ENCODE data around the gene ST6GALNAC3. TPM values are rescaled to one million over a fixed set of nuclear protein-coding genes. Genes with fewer than 3 reads are reported as not detected.
"Not testable (repeated sequence)": the region's sequence is repeated elsewhere in the genome, so short reads cannot be mapped to it uniquely, and the experiment has no call there.

The ST6GALNAC3 gene
- total RNA-seq, 1 experiment from 2014 or later: 0.48 TPM

DNA sequence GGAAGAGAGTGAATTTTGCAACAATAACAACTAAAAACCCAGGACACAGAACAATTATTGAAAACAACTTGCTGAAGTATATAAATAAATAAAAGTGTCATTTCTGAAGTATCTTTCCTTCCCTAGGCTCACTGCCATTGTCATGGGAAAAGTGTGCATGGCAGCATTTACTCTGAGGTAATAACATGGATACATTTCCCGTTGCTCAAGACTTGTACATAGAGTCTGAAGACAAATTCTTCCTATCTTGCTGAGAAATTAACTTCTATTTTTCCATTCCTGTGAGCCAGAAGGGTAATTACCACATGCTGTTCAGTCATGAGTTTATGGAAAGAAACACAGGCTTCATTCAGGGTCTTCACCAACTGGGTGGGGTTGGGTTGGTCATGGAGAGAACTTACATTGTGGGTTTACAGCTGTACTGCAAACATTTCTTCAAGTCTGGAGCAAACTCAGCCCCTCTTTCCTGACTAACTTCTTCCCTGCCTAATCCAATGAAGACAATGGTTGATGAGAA lies 32.2 kb downstream of the ST6GALNAC3 start:
- peak; percentile 13 for DNase-seq (ENCODE audit: low read depth)

DNA sequence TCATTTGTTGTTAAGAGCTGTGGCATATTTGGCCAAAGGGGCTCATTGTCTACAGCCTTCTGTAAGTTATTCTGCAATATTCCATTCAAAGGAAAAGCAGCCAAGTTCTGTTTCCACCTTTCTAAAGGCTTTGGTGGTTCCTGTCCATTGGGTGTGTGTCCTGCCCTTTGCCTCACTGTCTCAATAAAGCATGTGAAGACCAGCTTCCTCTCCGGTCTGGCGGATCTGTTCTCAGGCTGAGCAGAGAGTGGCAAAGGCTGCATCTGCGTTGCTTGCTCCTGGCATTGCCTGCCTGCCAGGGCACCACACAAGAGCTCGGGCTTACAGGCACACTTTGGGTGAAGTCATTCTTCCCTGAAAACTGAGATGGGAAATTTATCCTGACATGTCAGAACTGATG lies 34.9 kb downstream of the ST6GALNAC3 start:
- DNase-seq (ENCODE audit: low read depth): no peak

DNA sequence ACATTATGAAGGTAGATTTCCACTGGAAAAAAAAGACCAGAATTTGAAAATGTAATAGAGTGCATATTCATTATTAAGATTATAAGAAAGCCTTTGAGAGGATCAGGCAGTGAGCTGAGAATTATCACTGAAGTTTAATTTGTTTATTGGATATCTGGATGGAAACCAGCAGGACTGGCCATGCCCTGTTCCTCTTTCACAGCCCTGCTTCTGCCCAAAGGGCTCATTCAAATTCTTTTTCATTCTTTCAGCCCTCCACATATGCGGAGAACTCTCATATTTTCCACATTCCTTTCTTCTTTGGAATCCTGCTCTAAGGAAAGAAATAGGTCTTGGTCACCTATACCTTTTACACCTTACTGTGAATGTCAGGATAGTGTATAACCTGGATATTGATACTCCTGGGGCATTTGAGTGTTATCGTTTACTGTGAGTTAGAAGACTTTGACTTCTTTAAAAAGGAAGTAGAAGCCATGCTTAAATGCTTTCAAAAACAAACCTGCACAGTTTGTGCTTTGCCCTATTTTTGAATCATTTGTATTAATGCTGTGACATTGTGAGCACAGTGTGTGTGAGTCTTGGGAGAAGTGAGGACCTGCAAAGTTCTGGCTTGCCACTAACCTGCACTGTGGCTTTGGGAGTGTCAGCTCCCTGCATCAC lies 35.5 kb downstream of the ST6GALNAC3 start:
- no peak for DNase-seq (ENCODE audit: low read depth)

DNA sequence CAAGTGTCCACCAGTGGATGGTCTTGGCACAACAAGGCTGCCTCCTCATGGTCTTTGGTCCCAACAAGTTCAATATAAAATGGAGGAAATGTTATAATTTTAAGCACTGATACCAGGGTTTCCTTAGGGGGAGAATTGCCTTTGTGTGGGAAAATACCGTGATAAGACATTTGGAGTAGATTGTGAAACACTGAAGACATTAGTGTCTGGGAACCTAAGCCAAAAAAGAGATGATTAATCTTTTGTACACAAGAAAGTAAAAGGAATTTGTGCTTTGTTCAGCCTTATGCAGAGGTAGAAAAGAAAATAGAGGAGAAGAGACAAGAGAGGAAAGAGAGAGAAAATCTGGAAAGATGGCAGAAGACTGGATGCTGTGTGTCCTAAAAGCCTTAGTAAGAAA lies 36.1 kb downstream of the ST6GALNAC3 start:
- no peak for DNase-seq (ENCODE audit: low read depth)

DNA sequence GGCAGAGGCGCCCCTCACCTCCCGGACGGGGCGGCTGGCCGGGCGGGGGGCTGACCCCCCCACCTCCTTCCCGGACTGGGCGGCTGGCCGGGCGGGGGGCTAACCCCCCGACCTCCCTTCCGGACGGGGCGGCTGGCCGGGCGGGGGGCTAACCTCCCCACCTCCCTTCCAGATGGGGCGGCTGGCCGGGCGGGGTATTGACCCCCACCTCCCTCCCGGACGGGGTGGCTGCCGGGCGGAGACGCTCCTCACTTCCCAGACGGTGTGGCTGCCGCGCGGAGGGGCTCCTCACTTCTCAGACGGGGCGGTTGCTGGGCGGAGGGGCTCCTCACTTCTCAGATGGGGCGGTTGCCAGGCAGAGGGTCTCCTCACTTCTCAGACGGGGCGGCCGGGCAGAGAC lies 37.8 kb downstream of the ST6GALNAC3 start:
- DNase-seq (ENCODE audit: low read depth): not testable (repeated sequence)

DNA sequence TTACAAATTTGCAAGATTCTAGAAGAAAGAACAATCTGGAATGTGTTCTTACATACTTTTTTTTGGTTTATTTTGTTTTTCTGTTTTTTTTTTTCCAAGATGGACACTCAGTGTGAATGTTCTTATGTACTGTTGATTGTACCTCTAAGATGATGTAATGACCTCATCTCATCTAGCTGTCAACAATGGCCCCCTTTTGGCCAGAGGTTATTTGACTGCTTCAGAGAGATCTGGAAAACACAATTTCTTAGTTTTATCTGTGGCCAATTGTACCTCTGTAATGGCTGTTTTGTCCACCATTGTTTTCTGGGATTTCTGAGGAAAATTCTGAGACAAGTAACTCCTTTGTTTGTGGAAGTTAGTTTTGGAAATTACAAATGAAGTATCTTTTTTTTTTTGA lies 38.9 kb downstream of the ST6GALNAC3 start:
- DNase-seq (ENCODE audit: low read depth): no peak

DNA sequence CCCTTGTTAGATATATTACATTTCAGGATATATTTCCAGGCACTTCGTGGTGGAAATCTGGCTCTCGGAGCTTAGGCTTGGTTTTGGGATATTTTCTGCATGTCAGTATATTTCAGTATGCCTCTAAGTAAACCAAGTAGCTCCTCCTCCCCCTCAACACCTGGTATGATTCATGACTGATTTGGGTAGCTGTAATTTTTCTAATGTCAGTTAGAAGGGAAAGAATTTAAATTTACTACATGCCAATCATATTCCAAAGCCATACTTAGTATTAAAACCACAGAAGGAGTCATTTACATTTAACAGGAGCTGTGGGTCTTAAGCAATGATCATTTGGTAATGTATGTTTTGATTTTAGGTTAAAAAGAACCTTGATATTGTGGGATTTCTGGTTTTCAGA lies 40.6 kb downstream of the ST6GALNAC3 start:
- DNase-seq (ENCODE audit: low read depth): no peak

DNA sequence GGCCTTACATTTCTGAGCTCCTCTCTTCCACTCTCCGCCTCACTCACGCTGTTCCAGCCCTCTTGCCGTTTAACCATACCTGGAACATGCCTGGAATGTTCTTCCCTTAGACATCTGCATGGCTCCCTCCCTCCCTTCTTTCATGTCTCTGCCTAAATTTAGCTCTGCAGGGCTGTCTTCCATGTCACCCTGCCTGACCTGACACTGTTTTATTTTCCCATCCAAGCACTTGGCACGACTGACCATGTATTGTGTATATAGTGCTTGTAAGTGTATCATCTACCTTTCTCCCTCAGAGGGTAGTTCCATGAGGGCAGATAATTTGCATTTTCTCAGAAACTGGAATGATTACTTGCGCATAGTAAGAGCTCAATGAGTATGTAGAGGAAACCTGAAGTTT lies 47.3 kb downstream of the ST6GALNAC3 start:
- no peak for DNase-seq (ENCODE audit: low read depth)

DNA sequence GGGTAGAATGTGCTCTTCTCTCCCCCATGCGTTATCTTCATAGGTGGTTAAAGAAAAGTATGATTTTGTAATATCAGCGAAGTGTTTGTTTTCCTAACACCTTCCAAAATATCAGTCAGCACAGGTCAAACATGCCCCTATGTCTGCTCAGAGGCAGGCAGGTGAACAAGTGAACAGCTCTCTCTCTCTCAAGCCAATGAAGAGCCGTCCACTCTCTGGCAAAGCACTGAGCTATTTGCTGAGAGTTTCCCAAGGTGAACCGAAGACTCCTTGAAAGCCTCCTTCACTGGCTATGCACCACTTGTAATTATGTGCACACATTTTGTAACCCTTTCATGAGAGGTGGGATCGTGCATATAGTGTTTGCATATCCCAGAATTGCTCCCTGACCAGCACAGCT lies 47.7 kb downstream of the ST6GALNAC3 start:
- DNase-seq (ENCODE audit: low read depth): no peak

DNA sequence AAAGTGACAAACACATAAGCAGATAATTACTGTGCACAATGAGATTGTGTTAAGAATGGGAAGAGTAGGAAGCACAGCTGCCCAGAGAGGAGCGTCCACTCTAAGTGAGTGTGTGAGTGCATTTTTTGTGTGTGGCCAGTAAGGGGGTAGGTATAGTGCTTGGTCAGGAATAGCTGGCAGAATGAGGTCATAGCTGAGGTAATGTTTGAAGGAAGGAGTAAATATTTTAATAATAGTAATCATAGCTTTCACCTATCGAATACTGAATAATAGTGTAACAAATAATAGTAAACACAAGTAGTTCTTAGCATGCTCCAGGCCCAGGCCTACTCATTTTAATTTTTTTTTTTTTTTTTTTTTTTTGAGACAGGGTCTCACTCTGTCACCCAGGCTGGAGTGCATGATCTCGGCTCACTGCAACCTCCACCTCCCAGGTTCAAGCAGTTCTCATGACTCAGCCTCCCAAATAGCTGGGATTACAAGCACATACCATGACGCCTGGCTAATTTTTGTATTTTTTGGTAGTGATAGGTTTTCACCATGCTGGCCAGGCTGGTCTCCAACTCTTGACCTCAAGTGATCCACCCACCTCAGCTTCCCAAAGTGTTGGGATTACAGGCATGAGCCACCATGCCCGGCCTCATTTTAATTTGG lies 49.0 kb downstream of the ST6GALNAC3 start:
- not testable (repeated sequence) for DNase-seq (ENCODE audit: low read depth)

DNA sequence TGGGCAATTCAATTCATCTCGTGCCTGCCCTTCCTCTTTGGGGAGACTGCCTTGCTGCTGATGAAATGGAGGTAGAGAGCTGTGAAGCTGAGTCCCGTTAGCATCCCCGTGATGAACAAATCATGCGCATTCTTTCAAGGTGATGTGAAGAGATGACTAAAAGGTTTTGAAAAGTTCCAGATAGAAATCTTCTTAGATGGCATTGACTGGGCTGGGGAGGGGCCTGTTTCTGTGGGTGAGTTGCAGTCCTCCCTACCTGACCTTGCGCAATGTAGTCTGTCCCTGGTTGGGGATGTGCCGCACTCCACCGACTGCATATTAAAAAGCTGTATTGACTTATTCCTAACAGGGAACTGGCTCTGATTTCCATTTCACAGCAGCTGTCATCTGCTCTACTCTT lies 49.6 kb downstream of the ST6GALNAC3 start:
- no peak for DNase-seq (ENCODE audit: low read depth)

DNA sequence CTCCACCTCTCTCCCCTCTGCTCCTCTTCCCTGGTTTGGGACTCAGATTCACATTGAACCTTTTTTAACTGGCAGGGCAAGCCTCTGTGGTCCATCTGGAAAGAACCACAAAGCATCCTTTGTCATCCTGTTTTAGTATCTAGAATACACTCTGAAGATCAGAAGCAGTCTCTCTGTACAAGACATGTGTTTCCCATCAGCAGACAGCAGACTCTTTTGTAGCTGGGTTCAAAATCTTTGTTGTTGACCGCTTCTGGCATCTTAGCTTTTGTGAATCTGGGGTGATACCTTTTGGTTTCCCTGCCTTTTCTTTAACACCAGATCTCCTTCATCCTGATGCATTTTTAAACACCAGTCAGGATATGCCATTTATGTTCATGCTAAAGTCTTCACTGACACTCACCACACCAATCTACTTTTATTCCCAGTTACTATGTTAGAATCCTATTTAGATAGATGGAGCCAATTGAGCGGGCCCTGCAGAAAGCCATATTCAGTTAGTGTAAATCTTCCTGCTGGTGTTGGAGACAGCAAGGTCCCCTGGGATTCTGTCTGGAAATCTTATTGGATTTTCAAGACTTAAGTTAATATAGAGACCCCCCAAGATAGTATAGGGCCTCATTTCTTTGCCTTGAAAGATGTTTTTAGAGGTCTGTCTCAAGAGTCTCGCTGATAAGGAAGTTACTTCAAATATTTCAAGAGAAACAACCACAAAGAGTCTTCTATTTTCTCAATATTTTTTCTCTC lies 51.1 kb downstream of the ST6GALNAC3 start:
- peak; percentile 18 for DNase-seq (ENCODE audit: low read depth)

DNA sequence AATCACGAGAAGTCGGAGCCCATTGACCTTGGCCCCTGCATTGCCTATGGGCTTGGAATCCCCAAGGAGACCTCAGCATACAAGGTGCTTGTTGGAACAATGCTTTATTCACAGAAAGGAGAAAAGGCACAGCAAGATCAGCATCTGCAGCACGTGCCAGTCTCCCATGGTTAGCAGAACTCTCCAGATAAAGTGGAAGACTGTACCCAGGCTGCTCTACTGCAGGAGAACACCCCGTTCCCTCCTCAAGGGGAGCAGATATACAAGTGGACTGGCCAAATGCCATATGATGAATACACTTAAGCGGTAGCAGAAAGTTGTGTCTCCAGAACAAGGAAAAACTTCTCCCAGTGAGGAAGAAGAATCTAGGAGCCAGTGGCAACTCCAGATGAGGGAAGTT lies 53.5 kb downstream of the ST6GALNAC3 start:
- DNase-seq (ENCODE audit: low read depth): no peak

DNA sequence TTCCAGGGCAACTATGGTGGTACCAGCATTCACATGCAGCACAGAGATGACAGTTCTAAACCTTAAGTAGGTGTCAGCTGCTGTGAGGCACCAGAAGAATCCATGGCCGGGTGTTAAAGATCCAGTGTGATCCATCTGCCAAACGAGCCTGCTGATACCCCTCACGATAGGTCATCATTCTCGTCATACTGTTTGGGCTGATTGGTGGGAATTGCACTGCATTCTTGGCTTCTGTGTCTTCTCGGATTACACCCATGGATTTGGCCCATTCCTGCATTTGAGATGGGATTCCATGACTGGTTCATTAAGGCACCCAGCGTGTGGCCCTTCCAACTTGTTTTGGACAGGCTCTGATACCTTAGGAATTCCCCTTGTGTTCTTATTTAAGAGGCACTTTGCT lies 55.2 kb downstream of the ST6GALNAC3 start:
- DNase-seq (ENCODE audit: low read depth): no peak

DNA sequence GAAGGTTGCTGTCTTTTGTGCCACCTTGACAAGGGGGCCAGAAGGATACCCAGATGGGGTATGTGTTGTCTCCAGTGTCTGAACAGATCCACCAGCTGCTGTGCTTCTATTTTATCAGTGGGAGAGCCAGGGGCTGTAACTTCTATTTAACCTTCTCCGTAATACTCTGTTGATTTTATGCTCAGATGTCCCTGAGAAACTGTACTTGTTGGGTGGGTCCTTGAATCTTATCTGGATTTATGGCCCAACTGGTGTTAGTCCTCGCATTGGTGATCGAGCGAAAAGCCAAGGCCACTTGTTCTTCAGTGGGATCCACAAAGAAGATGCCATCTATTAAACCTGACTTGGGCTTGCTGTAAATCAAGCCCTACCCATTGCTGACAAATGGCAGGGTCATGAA lies 56.4 kb downstream of the ST6GALNAC3 start:
- DNase-seq (ENCODE audit: low read depth): no peak

DNA sequence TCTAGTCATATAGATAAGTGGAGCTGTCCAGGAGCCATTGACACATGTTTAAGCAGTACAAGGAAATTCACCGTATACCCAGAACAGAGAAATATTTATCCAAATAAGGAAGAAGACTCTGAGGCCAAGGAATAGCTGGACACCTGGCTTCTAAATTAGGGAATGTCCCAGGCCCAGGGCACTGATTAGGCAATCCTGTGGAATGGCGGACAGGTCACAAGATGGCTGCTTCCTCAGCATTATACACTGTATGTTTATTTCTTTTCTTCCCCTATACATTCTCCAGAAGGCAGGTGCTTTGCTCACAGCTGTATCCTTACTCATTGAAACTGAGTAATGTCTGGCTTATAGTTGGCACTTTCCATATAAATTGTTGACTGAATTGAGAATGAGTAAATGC lies 59.4 kb downstream of the ST6GALNAC3 start:
- DNase-seq (ENCODE audit: low read depth): no peak

DNA sequence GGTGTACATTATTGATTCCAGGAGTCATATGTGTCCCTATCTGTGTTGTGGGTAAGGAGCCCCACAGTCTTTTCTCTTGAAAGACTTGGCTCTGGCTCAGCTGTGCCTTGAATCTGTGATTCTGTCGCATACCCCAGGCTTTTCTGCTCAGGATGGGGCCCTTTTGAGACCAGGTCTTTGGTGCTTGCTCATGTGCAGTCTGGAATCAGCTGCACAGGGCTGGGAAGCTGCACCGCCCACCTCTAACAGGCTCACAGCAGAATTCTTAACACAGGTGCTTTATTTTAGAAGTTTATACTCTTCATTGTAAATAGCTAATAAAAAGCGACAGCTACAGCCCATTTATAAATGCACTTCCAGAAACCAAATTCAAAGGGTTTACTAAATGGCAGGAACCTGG lies 61.3 kb downstream of the ST6GALNAC3 start:
- DNase-seq (ENCODE audit: low read depth): no peak

DNA sequence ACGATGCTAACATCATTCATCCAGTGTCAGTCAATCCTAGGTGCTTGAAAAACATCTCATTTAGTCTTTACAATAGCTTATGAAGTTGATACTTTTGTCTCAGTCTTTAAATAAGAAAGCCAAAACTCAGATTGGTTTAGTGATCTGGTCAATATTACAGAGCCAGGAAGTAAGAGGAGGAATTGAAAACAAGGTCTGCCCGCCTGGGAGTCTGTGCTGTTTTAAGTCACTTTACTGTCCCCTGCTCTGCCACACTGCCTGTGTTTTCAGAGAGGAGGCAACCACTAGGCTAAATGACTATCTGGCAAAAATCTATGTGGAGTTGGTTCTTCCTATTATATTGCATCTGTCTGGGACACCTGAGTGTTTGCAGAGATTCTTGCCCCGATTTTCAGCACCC lies 62.3 kb downstream of the ST6GALNAC3 start:
- no peak for DNase-seq (ENCODE audit: low read depth)

DNA sequence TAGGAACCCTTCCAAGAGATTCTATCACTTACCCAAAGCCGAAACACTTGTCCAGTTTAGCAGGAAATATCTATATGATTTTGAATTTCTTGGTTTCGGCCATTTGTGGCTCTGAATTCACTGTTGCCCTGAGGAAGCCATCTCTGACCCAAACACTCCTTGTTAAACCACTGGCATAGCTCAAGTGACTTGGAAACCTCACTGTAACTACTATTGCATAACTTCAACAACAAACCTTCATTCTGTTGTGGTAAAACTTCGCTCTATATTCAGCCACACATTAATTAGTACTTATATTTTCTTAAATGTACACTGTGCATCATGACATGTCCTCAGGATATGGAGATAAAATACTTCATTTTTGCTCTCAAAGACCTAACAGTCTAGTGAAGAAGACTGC lies 63.2 kb downstream of the ST6GALNAC3 start:
- DNase-seq (ENCODE audit: low read depth): no peak

DNA sequence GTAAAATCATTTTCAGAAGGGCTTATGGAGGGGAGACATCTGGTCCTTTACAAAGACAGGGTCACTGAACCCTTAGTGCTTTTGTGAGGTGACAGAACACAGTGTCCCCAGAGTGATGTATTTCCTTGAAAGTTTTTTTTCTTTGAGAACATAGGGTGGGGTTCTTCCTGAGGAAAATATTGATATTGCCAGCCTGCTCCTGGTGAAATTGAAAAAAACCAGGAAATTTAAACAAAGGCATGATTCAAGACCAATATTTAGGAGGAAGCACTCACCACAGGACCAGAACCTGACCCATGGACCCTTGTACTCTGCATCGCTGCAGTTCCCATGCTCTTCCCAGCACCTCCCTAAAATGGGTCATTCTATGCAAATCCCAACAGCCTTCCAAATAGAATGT lies 63.7 kb downstream of the ST6GALNAC3 start:
- no peak for DNase-seq (ENCODE audit: low read depth)

DNA sequence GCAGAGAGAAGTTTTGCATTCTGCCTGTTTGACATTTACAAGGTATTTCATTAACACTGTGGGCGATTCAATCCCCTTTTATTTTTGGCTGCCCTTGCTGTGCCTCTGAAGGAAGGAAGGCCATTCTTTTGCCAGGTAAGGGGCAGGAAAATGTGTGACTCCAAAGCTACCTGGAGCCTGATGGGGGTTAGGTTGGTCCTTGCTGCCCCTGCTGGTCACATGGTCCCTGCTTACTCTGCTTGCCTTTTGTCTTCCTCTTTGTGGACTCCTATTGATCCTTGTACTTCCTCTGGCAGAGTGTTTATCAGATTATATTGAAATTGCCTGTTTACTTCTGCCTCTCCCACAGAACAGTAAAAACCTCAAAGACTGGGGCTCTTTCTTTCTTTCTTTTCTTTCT lies 65.7 kb downstream of the ST6GALNAC3 start:
- DNase-seq (ENCODE audit: low read depth): no peak

DNA sequence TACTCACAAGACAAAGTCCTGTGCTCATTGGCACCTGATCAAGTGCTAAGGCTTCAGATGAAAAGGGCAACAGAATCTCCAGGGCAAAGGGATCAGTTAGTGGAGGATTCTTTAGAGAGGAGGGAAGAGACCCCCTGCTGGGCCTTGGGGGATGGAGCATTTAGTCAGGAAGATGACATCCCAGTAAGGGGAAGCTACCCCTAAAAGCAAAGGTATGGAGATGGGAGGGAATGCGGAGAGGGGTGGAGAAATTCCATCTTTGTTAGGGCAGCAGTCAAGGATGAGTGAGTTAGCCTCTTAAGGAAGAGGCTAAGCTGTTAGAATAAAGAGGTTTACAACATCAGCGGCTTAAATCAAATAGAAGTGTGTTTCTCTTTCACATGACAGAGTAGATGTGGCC lies 67.4 kb downstream of the ST6GALNAC3 start:
- DNase-seq (ENCODE audit: low read depth): no peak
